Esophagus muscularis mucosa (tissue), 4 donors: ENCODE data around the gene SEC16B. TPM values are rescaled to one million over a fixed set of nuclear protein-coding genes. Genes with fewer than 3 reads are reported as not detected.
A peak's percentile ranks its signal among the peaks of the same experiment; 100 is the strongest.

ENCODE experiments used
- DNase-seq: peaks from one replicate; pipeline ENCODE4 v3.0.0-alpha.2; 2017; ENCODE audit errors: extremely low spot score
- H3K27ac ChIP-seq, 4 donors: fragments of 200-600 bp; sonication (generic); replicated peaks in 1 of 4; 1 replicate in 3 of 4; 2 replicates in 1 of 4; pipeline ENCODE4 v1.5.1; 2016 to 2019; ENCODE audit warnings: mild to moderate bottlenecking in 1 of 4
- H3K27me3 ChIP-seq, 4 donors: fragments of 200-600 bp; sonication (generic); one replicate each; pipeline versions ENCODE4 v1.5.1 to v1.6.0; 2016 to 2019
- H3K36me3 ChIP-seq, 4 donors: fragments of 200-600 bp; sonication (generic); one replicate each; pipeline ENCODE4 v1.5.1; 2016 to 2019
- H3K4me1 ChIP-seq, 4 donors: fragments of 200-600 bp; sonication (generic); one replicate each; pipeline ENCODE4 v1.5.1; 2016 to 2019
- H3K4me3 ChIP-seq, 4 donors: fragments of 200-600 bp; sonication (generic); 1 replicate in 2 of 4; 2 replicates in 2 of 4; pipeline ENCODE4 v1.5.1; 2016 to 2019; ENCODE audit warnings: mild to moderate bottlenecking in 4 of 4, moderate library complexity in 1 of 4
- H3K9me3 ChIP-seq, 4 donors: fragments of 200-600 bp; sonication (generic); 1 replicate in 3 of 4; 2 replicates in 1 of 4; pipeline ENCODE4 v1.5.1; 2016 to 2019
- CTCF ChIP-seq, 3 experiments: fragments of 200-600 bp in 2 of 3; fragments of 450-650 bp in 1 of 3; sonication (generic) in 2 of 3; IDR thresholded peaks; one replicate each; pipeline ENCODE4 v1.5.1; 2017 to 2019; ENCODE audit warnings: antibody characterized with exemption in 3 of 3, mild to moderate bottlenecking in 2 of 3, moderate library complexity in 1 of 3
- EP300 ChIP-seq: sonication (generic); formaldehyde crosslinking; IDR thresholded peaks from one replicate; pipeline ENCODE4 v1.6.1; 2017; ENCODE audit warnings: antibody characterized with exemption
- POLR2A ChIP-seq: fragments of 450-650 bp; IDR thresholded peaks from one replicate; pipeline ENCODE4 v1.6.1; 2017; ENCODE audit warnings: antibody characterized with exemption, moderate library complexity, mild to moderate bottlenecking, low read depth
- POLR2AphosphoS5 ChIP-seq, 2 donors: sonication (generic); formaldehyde crosslinking; IDR thresholded peaks; one replicate each; pipeline ENCODE4 v1.6.1; 2017; ENCODE audit warnings: antibody characterized with exemption in 2 of 2
- whole genome bisulfite sequencing: methylation state at CpG from one replicate; pipeline ENCODE4 v1.1.5; 2018; 5-methylcytosine and 5-hydroxymethylcytosine counted together
- intact Hi-C: fragments of 100-400 bp; cut with DNase I; formaldehyde crosslinking; loops from one replicate; pipeline ENCODE4 v1.15.1; 2023
- total RNA-seq, 4 donors: library from RNA; depleted of rRNA; stranded (reverse); fragments of >200 nt; gene quantifications; one replicate each; pipeline versions ENCODE4 v1.1.0 to v1.2.1, GENCODE V29; 2016

Gene SEC16B
- total RNA-seq, 4 donors from 2014 or later, result 0.83 to 2.6 (median 1.8) TPM

- Histone ChIP-seq H3K27me3 (no peaks in the 10 kb centered on the region), H3K4me1 (peaks cover 0 to 6% (median 2%) of the 10 kb centered on the region in 4 donors), H3K36me3 (peaks cover 3 to 13% (median 10%) of the 10 kb centered on the region in 4 donors), H3K9me3 (no peaks in the 10 kb centered on the region), H3K4me3 (no peak overlapping the region), H3K27ac (no peak overlapping the region)
- no peak for DNase-seq
- intact Hi-C loops, result no loop called here
- TF ChIP-seq CTCF (IDR thresholded peaks at IDR 0.05) (no peak), POLR2A (no peak), POLR2AphosphoS5 (IDR thresholded peaks at IDR 0.05) (no peak)
- WGBS, result 18% methylated on average over 2 of the region's 2 CpGs
Observed at GRCh38 chr1:177925006-177925405, 44.9 kb downstream of the SEC16B start.

GRCh38 chr1:177923441-177923840 lies 46.4 kb downstream of the SEC16B start:
- no peaks in the 10 kb centered on the region for H3K27me3 ChIP-seq
- no peak overlapping the region for H3K4me3 ChIP-seq
- TF ChIP-seq POLR2A (no peak), CTCF (IDR thresholded peaks at IDR 0.05) (no peak), EP300 (no peak), POLR2AphosphoS5 (IDR thresholded peaks at IDR 0.05) (no peak)
- no peaks in the 10 kb centered on the region for H3K36me3 ChIP-seq
- H3K27ac ChIP-seq, result no peak overlapping the region
- intact Hi-C loops, result no loop called here
- H3K9me3 ChIP-seq, result no peaks in the 10 kb centered on the region
- 80% methylated on average over 3 of the region's 3 CpGs for WGBS
- peaks cover 0 to 6% (median 2%) of the 10 kb centered on the region in 4 donors for H3K4me1 ChIP-seq
- no peak for DNase-seq

GRCh38 chr1:177922209-177922608 lies 47.6 kb downstream of the SEC16B start:
- peaks cover 0 to 6% (median 1%) of the 10 kb centered on the region in 4 donors for H3K4me1 ChIP-seq
- intact Hi-C loops, result no loop called here
- no peak overlapping the region for H3K4me3 ChIP-seq
- WGBS, result 83% methylated on average over 3 of the region's 3 CpGs
- H3K36me3 ChIP-seq, result no peaks in the 10 kb centered on the region
- DNase-seq, result no peak
- H3K9me3 ChIP-seq, result no peaks in the 10 kb centered on the region
- no peak for TF ChIP-seq EP300
- no peak for TF ChIP-seq POLR2AphosphoS5 (IDR thresholded peaks at IDR 0.05)
- TF ChIP-seq CTCF (IDR thresholded peaks at IDR 0.05), result peak in 1 of 3 experiments; percentile 13
- no peak for TF ChIP-seq POLR2A
- H3K27me3 ChIP-seq, result no peaks in the 10 kb centered on the region
- H3K27ac ChIP-seq, result no peak overlapping the region

GRCh38 chr1:177921590-177921989 lies 48.3 kb downstream of the SEC16B start:
- no peak for TF ChIP-seq CTCF (IDR thresholded peaks at IDR 0.05)
- no peak for TF ChIP-seq POLR2AphosphoS5 (IDR thresholded peaks at IDR 0.05)
- TF ChIP-seq EP300, result no peak
- TF ChIP-seq POLR2A, result no peak
- DNase-seq, result no peak
- intact Hi-C loops, result no loop called here
- WGBS, result 94% methylated on average over 4 of the region's 4 CpGs
- Histone ChIP-seq H3K27me3 (no peaks in the 10 kb centered on the region), H3K4me3 (no peak overlapping the region), H3K36me3 (no peaks in the 10 kb centered on the region), H3K27ac (no peak overlapping the region), H3K9me3 (no peaks in the 10 kb centered on the region), H3K4me1 (no peaks in the 10 kb centered on the region)

GRCh38 chr1:177920091-177920490 lies 49.8 kb downstream of the SEC16B start:
- Histone ChIP-seq H3K9me3 (no peaks in the 10 kb centered on the region), H3K4me3 (no peak overlapping the region), H3K36me3 (no peaks in the 10 kb centered on the region), H3K27ac (no peak overlapping the region), H3K4me1 (no peaks in the 10 kb centered on the region), H3K27me3 (peaks cover 0 to 7% (median 0%) of the 10 kb centered on the region in 4 donors)
- 96% methylated on average over 2 of the region's 2 CpGs for WGBS
- no peak for TF ChIP-seq POLR2AphosphoS5 (IDR thresholded peaks at IDR 0.05)
- TF ChIP-seq CTCF (IDR thresholded peaks at IDR 0.05), result no peak
- no peak for TF ChIP-seq EP300
- no peak for TF ChIP-seq POLR2A
- intact Hi-C loops, result no loop called here
- no peak for DNase-seq
